Activated CD8-positive, alpha-beta memory T cell treated with anti-CD3 and anti-CD28 coated beads, Interleukin-2, amount 50 U/mL, for 4 hours (primary cell): Measurements from ENCODE around the gene SAMD1.

Experiments used
- DNase-seq: peaks from one replicate; pipeline ENCODE4 v3.0.0-alpha.2; 2020

The SAMD1 gene

DNA sequence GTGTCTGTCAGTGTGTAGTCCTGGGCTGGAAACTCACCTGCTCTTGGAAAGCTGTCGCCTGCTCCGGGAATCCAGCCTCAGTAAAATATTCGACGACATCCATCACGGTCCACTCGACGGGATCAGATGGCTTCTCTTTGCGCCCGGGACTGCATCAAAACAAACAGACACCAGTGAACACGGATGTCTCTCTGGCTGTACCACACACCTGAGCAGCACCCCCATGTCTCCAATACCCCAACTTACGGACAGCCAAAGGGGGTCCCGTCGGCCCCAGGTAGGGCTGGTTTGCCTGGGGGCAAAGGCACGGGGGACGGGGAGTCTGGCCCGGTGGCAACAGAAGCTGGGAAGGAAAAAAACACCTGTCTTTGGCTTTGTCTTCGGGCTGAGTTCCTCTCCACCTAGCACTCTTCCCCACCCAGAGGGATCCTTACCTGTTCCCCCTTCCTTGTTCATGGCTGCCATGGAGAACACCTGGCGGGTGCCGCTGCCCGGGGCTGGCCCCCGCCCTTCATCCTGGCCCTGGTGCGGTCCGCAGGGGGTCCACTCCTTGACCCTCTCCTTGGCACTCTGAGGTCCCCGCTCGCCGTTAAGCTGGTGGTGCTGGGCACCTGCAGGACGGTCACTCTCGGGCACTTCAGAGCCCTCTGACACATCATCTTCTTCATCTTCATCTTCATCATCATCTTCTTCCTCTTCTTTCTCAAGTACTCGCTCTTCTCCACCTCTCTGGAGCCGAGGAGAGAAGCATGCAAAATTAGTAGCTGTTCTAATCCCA, 1.7 kb downstream of the SAMD1 start:
- DNase-seq, result no peak

GRCh38 chr19:14086098-14086497, 4.5 kb downstream of the SAMD1 start:
- DNase-seq, result no peak

DNA sequence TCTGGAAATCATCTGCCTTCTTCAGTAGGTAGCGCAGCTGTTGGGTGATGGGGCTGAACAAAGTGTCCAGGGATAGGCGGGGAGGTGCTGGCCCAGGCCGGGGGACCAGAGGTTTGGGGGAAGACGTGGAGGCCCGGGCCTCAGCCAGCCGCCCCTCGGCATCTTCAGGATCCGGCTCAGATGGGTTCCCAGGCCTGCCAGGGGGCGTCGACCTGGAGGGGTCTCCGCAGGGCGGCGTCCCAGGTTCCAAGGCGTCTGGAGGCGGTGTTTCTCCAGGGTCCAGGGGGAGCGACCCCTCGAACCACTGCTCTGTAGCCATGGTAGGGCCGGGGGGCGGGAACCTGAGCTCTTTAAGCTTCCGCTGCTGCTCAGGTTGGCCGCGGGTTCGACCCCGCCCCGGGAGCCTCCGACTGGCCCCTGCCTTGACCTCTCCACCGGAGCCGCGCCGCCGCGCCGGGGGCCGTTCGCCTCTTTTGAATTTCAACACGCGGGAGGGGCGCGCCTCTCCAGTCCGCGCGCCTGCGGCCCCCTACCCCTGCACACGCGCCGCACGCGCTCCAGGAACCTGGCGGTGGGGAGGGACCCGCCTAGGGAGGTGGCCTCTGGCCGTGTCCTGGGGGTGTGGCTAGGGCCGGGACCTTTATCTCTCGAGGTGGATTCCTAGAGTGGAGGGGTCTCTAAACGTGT, 5.1 kb downstream of the SAMD1 start, which contains the start of gene C19orf67:
C19orf67 (minus strand) TSS at position 475 of the 687 bp plus-strand sequence; CDS start at position 319, 156 bp downstream.
- no peak for DNase-seq

- DNase-seq, result no peak
These were observed 7.9 kb downstream of the SAMD1 start for GRCh38 chr19:14082675-14082960.

DNA sequence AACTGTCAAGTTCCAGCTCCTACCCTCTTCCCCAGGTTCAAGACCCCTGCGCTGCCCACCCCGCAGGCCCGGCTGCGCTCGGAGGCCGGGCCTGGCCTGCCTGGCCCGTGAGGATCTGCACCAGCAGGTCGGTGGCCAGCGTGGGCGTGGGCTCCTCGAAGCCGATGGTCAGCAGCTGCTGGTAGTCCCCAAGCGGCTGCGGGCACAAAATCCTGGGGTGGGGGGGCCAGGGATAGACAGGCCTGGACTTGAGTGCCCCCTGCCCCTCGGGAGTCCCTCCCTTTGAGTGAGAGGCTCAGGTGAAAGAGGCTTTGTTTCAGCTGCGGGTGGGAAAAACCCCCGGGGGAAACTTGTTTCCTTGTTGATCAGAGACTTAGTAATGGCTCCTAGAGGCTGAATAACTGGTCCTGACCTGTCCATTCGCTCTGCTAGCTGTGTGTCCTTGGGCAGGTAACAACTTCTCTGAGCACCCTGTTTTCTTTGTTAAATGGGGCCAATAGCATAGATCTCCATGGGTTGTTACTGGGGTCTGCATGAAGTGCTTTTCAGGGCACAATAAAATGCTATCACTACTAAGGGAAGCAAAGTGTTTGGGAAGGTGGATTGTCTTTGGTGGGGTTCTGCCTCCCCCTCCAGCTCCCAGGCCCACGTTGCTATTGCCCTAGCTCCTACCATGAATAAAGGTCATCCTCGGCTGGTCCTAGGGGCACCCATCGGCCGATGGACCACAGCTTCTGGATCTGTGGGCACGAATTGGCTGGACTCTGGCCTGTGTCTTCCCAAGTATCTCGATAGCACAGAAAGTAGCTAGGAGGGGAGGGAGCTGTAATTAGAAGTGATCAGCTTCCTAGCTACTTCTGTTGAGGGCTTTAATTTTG, 8.5 kb downstream of the SAMD1 start:
- DNase-seq, result peak; percentile 40

GRCh38 chr19:14080887-14081796, 9.4 kb downstream of the SAMD1 start:
- DNase-seq, result peak; percentile 99

GRCh38 chr19:14078411-14078810, 12.1 kb downstream of the SAMD1 start:
- DNase-seq, result no peak

DNA sequence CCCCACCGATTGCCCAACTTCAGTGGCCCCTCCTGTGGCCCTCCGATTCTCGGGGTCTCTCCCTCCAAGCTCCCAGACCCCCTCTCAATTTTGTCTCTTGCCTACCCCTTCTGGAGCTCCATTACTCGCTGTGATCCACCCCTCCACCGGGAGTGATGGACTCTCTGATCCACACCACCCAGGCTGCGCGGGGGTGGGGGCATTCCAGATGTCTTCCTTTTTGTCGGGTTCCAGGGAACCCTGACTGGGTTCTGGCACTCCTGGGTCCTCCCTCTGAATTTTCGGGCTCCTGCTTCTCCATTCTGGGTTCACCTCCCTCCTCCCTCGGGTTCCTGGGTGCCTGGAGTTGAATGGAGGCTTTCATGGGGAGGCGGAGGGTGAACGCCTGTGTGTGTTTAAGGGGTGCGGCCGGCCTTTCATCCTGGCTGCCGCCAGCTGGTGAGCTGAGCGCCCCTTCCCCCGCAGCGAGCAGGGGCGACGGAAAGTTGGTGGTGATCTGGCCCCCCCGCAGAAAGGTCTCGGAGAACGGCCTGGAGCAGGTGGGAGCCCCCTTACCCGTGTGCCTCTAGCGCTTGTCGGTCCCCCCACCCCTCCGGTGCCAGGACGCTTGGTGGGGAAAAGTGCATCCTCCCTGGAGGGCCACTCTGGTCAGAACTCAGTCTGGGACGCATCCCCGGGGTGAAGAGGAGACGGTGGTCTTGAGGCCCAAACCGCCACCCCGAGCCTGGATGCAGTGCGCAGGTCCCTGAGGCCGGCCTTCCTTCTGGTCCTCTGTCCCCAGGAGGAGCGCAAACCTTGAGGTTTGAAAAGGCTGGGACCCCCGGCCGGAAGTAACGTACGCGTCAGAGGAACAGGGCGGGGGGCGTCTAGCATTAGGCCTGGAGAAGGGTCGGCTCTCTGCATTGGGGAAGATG, 16.4 kb downstream of the SAMD1 start:
- DNase-seq, result no peak

GRCh38 chr19:14073261-14073924, 17.2 kb downstream of the SAMD1 start:
- peak; percentile 76 for DNase-seq

DNA sequence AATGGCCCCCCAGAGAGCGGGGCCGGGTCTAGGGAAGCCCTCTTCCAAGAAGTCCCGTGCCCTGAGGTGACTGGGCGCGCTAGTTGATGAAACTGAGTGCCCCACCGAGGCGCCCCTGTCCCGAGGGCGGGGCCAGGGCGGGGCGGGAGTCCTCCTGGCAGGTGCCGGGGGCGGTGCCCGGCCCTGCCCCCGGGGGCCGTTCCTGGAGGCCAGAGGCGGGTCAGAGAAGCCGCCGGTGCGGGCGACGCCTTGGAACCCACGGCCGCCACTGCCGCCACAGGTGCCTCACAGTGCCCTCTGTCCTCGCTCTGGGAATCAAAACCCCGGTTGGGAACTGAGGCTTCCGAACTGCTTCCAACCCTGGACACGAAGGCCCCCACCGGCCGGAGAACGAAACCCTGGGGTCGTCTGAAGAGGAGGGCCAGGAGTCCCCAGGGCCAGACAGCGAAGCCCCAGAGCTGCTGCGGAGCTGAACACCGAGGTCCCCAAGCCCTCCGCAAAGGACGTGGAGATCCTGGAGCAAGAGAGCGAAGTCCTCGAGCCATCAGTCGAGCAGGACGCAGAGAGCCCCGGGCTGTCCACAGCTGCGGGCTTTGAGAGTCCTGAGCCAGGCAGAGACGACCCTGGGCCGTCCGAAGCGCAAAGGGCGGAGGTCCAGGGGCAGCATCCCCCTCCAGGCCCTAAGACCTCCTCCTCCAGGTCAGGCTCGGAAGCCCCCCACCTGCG, 17.9 kb downstream of the SAMD1 start, which contains the start of gene MISP3:
MISP3 (plus strand) TSS at position 252 of the 726 bp plus-strand sequence. CDS start 524 bp downstream, outside the sequence.
- DNase-seq, result peak; percentile 40

- DNase-seq, result no peak
These were observed 20.1 kb downstream of the SAMD1 start for GRCh38 chr19:14070268-14071050.

- DNase-seq, result no peak
These were observed 24.4 kb downstream of the SAMD1 start for GRCh38 chr19:14066134-14066533.

DNA sequence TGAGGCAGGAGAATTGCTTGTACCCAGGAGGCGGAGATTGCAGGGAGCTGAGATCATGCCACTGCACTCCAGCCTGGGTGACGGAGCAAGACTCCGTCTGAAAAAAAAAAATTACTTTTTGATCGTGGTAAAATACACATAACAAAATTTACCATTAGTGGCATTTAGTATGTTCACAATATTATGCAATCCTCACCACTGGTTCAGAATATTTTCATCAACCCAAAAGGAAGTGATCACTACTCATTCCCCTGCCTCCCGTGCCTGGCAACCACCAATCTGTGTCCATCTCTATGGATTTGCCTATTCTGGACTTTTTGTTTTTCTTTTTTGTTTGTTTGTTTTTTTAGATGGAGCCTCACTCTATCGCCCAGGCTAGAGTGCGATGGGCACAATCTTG, 27.4 kb downstream of the SAMD1 start:
- no peak for DNase-seq

GRCh38 chr19:14062558-14062855, 28.0 kb downstream of the SAMD1 start:
- DNase-seq, result no peak

DNA sequence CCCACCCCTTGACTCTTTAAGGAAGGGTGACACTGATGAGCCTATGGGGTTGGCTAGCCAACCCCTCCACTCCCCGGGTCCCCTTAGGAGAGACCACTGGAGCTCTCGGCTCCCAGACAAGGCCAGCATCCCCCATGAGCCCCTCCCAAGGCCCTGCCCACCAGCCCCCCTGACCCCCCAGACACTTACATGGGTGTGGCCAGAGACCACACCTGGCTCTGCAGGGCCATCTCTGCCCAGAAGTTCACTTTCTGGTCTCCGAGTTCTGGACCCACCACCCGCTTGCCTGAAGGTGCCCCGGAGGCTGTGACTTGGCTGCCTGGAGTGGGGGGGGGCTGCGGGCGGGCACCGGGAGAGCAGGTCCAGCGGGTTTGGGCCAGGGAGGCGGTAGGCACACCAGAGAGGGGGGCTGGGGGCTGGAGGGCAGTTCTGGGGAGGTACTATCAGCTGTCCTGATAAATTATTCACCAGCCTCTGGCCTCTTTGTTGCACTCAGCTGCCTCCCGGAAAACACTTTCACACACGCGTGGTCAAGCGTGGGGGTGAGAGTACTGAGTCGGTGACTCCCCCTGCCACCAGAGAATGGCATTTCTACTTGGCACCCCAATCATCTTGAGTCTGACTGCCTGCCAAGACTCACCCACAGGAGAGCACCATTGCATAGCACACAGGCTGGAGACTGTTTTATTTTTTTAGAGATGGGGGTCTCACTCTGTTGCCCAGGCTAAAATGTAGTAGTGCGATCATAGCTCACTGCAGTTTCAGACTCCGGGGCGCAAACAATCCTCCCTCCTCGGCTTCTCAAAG, 28.6 kb downstream of the SAMD1 start, which contains the start of gene PALM3:
PALM3 (minus strand) TSS at position 326 of the 807 bp plus-strand sequence; CDS start at position 230, 96 bp downstream.
- DNase-seq, result no peak

DNA sequence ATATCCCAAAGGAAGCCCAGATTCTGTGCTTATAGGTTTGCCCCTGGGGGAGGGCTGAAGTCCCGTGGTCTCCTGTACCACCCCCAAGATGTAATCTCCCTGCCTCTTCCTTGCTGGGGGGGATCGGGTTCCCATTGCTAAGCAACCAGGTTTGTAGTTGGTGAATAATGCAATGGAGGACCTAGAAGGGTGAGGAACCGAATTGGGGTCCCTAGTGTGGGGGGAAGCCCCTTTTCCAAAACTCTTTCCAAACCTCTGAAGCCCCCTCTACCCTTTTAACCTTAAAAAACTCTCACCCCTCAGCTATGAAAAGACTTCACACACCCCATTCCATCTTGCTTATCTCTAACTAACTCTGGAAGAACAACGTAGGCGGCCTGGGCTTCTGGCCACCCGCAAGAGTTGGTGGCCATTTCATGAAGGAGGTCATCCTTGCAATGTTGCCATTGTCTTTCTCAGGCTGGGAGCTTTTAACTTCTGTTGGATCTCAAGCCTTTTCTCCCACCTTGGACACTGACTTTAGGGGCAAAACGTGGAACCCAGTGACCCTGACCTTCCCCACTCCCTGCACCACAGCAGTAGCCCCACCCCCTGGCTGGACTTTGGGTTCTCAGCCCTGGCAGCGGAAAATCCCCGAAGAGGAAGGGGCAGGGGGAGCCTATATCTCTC, 29.3 kb downstream of the SAMD1 start:
- DNase-seq, result no peak

GRCh38 chr19:14059652-14060155, 30.8 kb downstream of the SAMD1 start:
- no peak for DNase-seq
